Activated CD8-positive, alpha-beta T cell treated with anti-CD3 and anti-CD28 coated beads for 36 hours (primary cell): ENCODE results near the gene ORC4. TPM values are rescaled to one million over a fixed set of nuclear protein-coding genes. Genes with fewer than 3 reads are reported as not detected.

Experiments
- ATAC-seq: fragments of 200-7000 bp; cut with Tn5 transposase; one replicate; pipeline ENCODE4 v1.10.0; 2021; ENCODE audit warnings: mild to moderate bottlenecking, moderate library complexity
- CTCF ChIA-PET: fragments of 350-600 bp; sonication (Branson Sonifier 250); formaldehyde crosslinking; loops from one replicate; lab custom pipeline; 2021; ENCODE audit warnings: antibody characterized with exemption; lab: Charles Lee
- POLR2A ChIA-PET: fragments of 350-600 bp; sonication (Branson Sonifier 250); formaldehyde crosslinking; loops from one replicate; lab custom pipeline; 2021; ENCODE audit warnings: antibody characterized with exemption; lab: Charles Lee
- DNase-seq: peaks from one replicate; pipeline ENCODE4 v3.0.0-alpha.2; 2020
- H3K27ac Mint-ChIP-seq: one replicate; pipeline ENCODE4 v1.8.0; 2021; ENCODE audit warnings: mild to moderate bottlenecking, mixed read lengths
- H3K27me3 Mint-ChIP-seq: one replicate; pipeline ENCODE4 v1.8.0; 2021; ENCODE audit warnings: mixed read lengths
- H3K36me3 Mint-ChIP-seq: one replicate; pipeline ENCODE4 v1.8.0; 2021; ENCODE audit warnings: low read depth, mixed read lengths
- H3K4me1 Mint-ChIP-seq: one replicate; pipeline ENCODE4 v1.8.0; 2021; ENCODE audit warnings: low read depth, mixed read lengths
- H3K4me3 Mint-ChIP-seq: one replicate; pipeline ENCODE4 v1.8.0; 2021; ENCODE audit warnings: mild to moderate bottlenecking, moderate library complexity, mixed read lengths
- H3K9me3 Mint-ChIP-seq: one replicate; pipeline ENCODE4 v1.8.0; 2021; ENCODE audit warnings: mixed read lengths
- CTCF ChIP-seq: fragments of 200-600 bp; IDR thresholded peaks from one replicate; pipeline ENCODE4 v1.8.0; 2022; ENCODE audit warnings: antibody characterized with exemption, mild to moderate bottlenecking
- intact Hi-C: fragments of 100-400 bp; cut with micrococcal nuclease; formaldehyde crosslinking; loops from one replicate; pipeline ENCODE4 v1.10.0; 2022
- total RNA-seq, 2 experiments: library from RNA; stranded (reverse); gene quantifications; one replicate each; pipeline ENCODE4 v1.2.3, GENCODE V29; 2021

The ORC4 gene
- total RNA-seq, 2 experiments from 2014 or later, result 31.1 to 33.0 TPM

- Mint-ChIP-seq H3K27ac (no peak overlapping the region), H3K4me3 (no peak overlapping the region), H3K9me3 (no peaks in the 10 kb centered on the region), H3K36me3 (peaks cover 6% of the 10 kb centered on the region), H3K27me3 (no peaks in the 10 kb centered on the region), H3K4me1 (no peaks in the 10 kb centered on the region)
- intact Hi-C loops, result no loop called here
- ATAC-seq (no peak), DNase-seq (no peak)
- ChIA-PET POLR2A (no interaction called here), CTCF (interaction anchor here (1.0 to 1.5 kb wide), 3 partner anchors 8 to 563 kb away, joined by 3 to 6 read pairs (median 5); no protein-coding TSS in a partner anchor)
- no peak for TF ChIP-seq CTCF
Measured at GRCh38 chr2:147945660-147946059, 74.9 kb downstream of the ORC4 start.

GRCh38 chr2:147939313-147939712 lies 81.2 kb downstream of the ORC4 start:
- Mint-ChIP-seq H3K27me3 (no peaks in the 10 kb centered on the region), H3K4me3 (no peak overlapping the region), H3K27ac (no peak overlapping the region), H3K4me1 (no peaks in the 10 kb centered on the region), H3K36me3 (peaks cover 14% of the 10 kb centered on the region), H3K9me3 (no peaks in the 10 kb centered on the region)
- DNase-seq (no peak), ATAC-seq (no peak)
- no peak for TF ChIP-seq CTCF
- intact Hi-C loops, result loop anchor here (5.0 kb wide), 3 partner anchors 263 to 1048 kb away; no protein-coding TSS in a partner anchor
- POLR2A ChIA-PET, result no interaction called here
- CTCF ChIA-PET, result interaction anchor here (1.4 kb wide), 1 partner anchor 570 kb away, joined by 3 read pairs; no protein-coding TSS in a partner anchor

DNA sequence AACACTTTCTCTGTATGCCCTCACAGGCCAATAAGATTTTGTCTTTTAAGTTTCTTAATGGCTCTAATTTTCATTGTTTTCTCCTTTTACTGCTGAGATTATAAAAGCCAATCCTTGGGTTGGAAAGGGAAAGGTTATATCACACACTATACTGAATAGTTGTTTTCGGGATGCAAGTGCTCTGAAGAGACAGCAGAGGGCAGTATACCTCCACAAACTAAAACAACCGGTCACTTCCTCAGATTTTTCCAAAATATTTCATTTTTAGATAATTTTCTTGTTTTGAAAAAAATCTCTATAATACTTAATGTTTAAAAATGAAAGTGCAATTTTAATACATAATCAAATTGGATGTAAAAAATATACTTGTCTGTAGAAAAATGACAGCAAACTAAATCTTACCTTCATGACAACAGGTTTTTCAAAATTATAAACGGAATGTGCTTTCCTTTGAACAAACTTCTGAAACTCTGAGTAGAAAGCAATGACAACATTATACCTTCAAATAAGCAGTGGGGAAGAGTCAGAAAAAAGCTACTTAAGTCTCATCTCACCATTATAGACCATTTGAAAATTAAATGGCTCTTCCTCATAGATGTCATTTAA lies 82.7 kb downstream of the ORC4 start:
- ATAC-seq, result peak; percentile 47
- Mint-ChIP-seq H3K27me3 (no peaks in the 10 kb centered on the region), H3K36me3 (peaks cover 14% of the 10 kb centered on the region), H3K9me3 (no peaks in the 10 kb centered on the region), H3K4me1 (no peaks in the 10 kb centered on the region), H3K4me3 (no peak overlapping the region), H3K27ac (no peak overlapping the region)
- intact Hi-C loops, result loop anchor here (5.0 kb wide), 3 partner anchors 264 to 1049 kb away; no protein-coding TSS in a partner anchor
- TF ChIP-seq CTCF, result peak; percentile 97
- DNase-seq, result no peak
- ChIA-PET POLR2A (no interaction called here), CTCF (interaction anchor here (0.8 to 3.0 kb wide), 5 partner anchors 8 to 571 kb away, joined by 3 to 20 read pairs (median 3); no protein-coding TSS in a partner anchor)

- ChIA-PET POLR2A (no interaction called here), CTCF (interaction anchor here (1.0 to 2.2 kb wide), 3 partner anchors 7 to 574 kb away, joined by 4 to 5 read pairs (median 4); no protein-coding TSS in a partner anchor)
- Mint-ChIP-seq H3K9me3 (no peaks in the 10 kb centered on the region), H3K27ac (no peak overlapping the region), H3K4me1 (no peaks in the 10 kb centered on the region), H3K4me3 (no peak overlapping the region), H3K27me3 (no peaks in the 10 kb centered on the region), H3K36me3 (peaks cover 16% of the 10 kb centered on the region)
- TF ChIP-seq CTCF, result no peak
- intact Hi-C loops, result loop anchor here (5.0 kb wide), 3 partner anchors 267 to 1052 kb away; no protein-coding TSS in a partner anchor
- DNase-seq (no peak), ATAC-seq (no peak)
Measured at GRCh38 chr2:147934881-147935620, 85.5 kb downstream of the ORC4 start.

DNA sequence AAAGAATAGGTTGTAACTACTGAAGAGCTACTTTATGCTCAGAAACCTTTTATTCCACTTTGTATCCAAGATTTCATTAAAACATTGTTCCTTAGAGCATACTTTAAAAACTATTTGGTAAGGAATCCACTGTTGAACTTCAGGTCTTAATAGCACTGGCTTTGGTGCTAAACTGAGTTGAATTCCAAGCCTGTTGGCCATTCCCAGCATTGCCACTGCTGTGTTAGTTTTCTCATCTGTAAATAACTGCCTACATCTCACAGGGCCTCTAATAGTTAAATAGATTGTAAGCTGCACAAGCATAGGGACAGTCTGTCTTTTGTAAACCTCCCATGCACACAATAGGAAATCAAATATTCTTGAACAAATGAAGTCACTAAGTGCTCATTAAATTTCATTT lies 86.6 kb downstream of the ORC4 start:
- no peaks in the 10 kb centered on the region for H3K9me3 Mint-ChIP-seq
- CTCF ChIA-PET, result interaction anchor here (0.9 kb wide), 1 partner anchor 516 kb away, joined by 3 read pairs; no protein-coding TSS in a partner anchor
- no peak for TF ChIP-seq CTCF
- H3K4me3 Mint-ChIP-seq, result no peak overlapping the region
- POLR2A ChIA-PET, result no interaction called here
- H3K27ac Mint-ChIP-seq, result no peak overlapping the region
- ATAC-seq (no peak), DNase-seq (no peak)
- H3K36me3 Mint-ChIP-seq, result peaks cover 16% of the 10 kb centered on the region
- no peaks in the 10 kb centered on the region for H3K4me1 Mint-ChIP-seq
- intact Hi-C loops, result no loop called here
- no peaks in the 10 kb centered on the region for H3K27me3 Mint-ChIP-seq
